ENCODE data around the gene TBC1D5. TPM values are rescaled to one million over a fixed set of nuclear protein-coding genes. Genes with fewer than 3 reads are reported as not detected.

The TBC1D5 gene
- total and polyA plus RNA-seq, 2 of the 4 experiments (the other 2 are of a cell fraction) = 16.4 to 57.0 TPM

GRCh38 chr3:17607905-17608304 lies 134.5 kb downstream of the TBC1D5 start:
- H2BK15ac ChIP-seq (ENCODE audit: low read depth, low read length) = no peak overlapping the region
- H3K79me1 ChIP-seq (ENCODE audit: low read depth in 1 of 2, low read length in 2 of 2) = peaks cover 0 to 2% of the 10 kb centered on the region in 2 experiments; a peak in 1 of 4 replicates
- no peak overlapping the region for H2BK120ac ChIP-seq (ENCODE audit: low read depth, low read length)
- no peak overlapping the region for H3K27ac ChIP-seq (ENCODE audit: insufficient read depth, low read length)
- peaks cover 8% of the 10 kb centered on the region; the same call in 1 of the 2 replicates for H4K20me1 ChIP-seq (ENCODE audit: insufficient read depth, low read length)
- ATAC-seq (ENCODE audit: low read depth) (no peak), DNase-seq (no peak)
- no peak overlapping the region for H2AK9ac ChIP-seq (replicated peaks; ENCODE audit: low read depth, low read length, poor library complexity)
- H3K23ac ChIP-seq (ENCODE audit: low read depth, low read length) = no peak overlapping the region
- H3K9me3 ChIP-seq (ENCODE audit: control insufficient read depth, insufficient read depth, low read length) = no peaks in the 10 kb centered on the region
- WGBS, 2 experiments (ENCODE audit: extremely low coverage in 2 of 2, insufficient read length in 1 of 2) = no CpG with 5 or more reads among the region's 8 CpGs
- no peak overlapping the region for H2BK5ac ChIP-seq (ENCODE audit: low read depth, low read length, poor library complexity, severe bottlenecking)
- no peak overlapping the region for H4K91ac ChIP-seq (ENCODE audit: insufficient read depth, low read depth, low read length)
- no peaks in the 10 kb centered on the region for H3K9me1 ChIP-seq (ENCODE audit: insufficient read depth, low read length)
- no peak overlapping the region for H2AK5ac ChIP-seq (ENCODE audit: low read depth, low read length)
- no peak overlapping the region for H3K4me2 ChIP-seq (ENCODE audit: low read depth, low read length)
- intact Hi-C loops (cut with micrococcal nuclease) (no loop called here), dilution Hi-C loops (cut with HindIII; ENCODE audit: low sequenced_read_pairs, unreplicated experiment) (no loop called here), in situ Hi-C loops (cut with MboI; ENCODE audit: low sequenced_read_pairs) (no loop called here)
- H2AFZ ChIP-seq (replicated peaks; ENCODE audit: low read length, poor library complexity) = no peak overlapping the region
- H3K18ac ChIP-seq (ENCODE audit: low read depth, low read length) = no peak overlapping the region
- no peak overlapping the region for H3K4ac ChIP-seq (ENCODE audit: low read depth, low read length)
- H4K8ac ChIP-seq (ENCODE audit: low read depth in 2 of 2, low read length in 2 of 2) = no peak overlapping the region
- H4K5ac ChIP-seq (ENCODE audit: low read depth, low read length) = no peak overlapping the region
- TF ChIP-seq RAD21 (IDR thresholded peaks at IDR 0.05; ENCODE audit: low read length) = no peak
- peak; percentile 31; the same call in 1 of the 2 replicates for TF ChIP-seq CEBPB (IDR thresholded peaks at IDR 0.05; ENCODE audit: low read depth, low read length)
- TF ChIP-seq SMC3 (IDR thresholded peaks at IDR 0.05; ENCODE audit: low read depth, low read length) = no peak
- ChIA-PET CTCF (no interaction called here), POLR2A (ENCODE audit: unreplicated experiment) (interaction anchor here (0.6 kb wide), 1 partner anchor 14 kb away, joined by 3 read pairs; no protein-coding TSS in a partner anchor)
- H3K56ac ChIP-seq (ENCODE audit: extremely low read depth, insufficient read depth, low read length) = no peak overlapping the region
- H3K4me1 ChIP-seq (ENCODE audit: control insufficient read depth, insufficient read depth, low read length) = 0 out of 2 replicates have a peak, but pooled peaks cover 1% of the 10 kb centered on the region
- H2BK20ac ChIP-seq (ENCODE audit: low read depth, low read length) = no peak overlapping the region
- no peaks in the 10 kb centered on the region for H3K27me3 ChIP-seq (ENCODE audit: control insufficient read depth, insufficient read depth, low read length)
- H3K9ac ChIP-seq (ENCODE audit: low read depth, low read length) = no peak overlapping the region
- no peak overlapping the region for H3K4me3 ChIP-seq (ENCODE audit: insufficient read depth, low read depth, low read length)
- BruUV-seq (replicated peaks) = no TSS peak
- no peaks in the 10 kb centered on the region for H3K36me3 ChIP-seq (ENCODE audit: control insufficient read depth, insufficient read depth, low read length)
- H3K14ac ChIP-seq (replicated peaks; ENCODE audit: low read depth, low read length) = no peak overlapping the region

All from IMR-90 (cell line).